HuH-7 (cell line): ENCODE data around the gene LAMA5.
A peak's percentile ranks its signal among the peaks of the same experiment; 100 is the strongest.

Source experiments
- DNase-seq: peaks from one replicate; pipeline ENCODE4 v3.0.0; 2011; ENCODE audit warnings: low spot score

LAMA5 gene

DNA sequence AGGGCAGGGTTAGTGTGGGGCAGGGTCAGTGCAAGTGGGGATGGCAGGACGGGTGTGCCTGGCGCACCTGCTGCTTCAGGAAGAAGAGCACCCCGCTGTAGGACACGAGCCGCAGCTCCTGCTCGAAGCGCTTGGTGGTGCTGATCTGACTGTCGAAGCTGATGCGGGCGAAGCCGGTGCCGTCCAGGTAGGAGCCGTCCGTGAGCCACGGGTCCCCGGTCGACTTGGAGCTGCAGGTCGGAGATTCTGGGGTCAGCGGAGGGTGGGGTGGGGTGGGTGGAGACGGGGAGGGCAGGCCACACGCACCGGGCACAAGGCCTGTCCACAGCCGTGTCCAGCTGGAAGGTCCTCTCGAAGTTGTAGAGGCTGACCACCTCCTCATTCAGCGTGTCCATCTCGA is 54.1 kb downstream of the LAMA5 start:
- no peak for DNase-seq

DNA sequence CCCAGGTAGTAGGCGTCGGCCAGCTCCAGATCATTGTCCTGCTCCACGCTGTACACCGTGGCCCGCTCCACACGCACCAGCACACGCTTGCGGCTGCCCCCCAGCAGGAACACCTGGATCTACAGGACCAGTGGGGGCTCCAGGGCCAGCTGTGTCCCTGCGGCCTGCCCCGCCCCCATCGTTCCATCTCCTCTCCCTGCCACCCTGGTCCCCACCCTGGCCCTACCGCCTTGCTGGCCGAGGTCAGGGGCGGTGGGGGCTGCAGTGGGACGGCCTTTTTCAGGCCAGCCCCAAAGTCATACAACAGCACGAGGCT is 54.5 kb downstream of the LAMA5 start:
- DNase-seq: no peak

DNA sequence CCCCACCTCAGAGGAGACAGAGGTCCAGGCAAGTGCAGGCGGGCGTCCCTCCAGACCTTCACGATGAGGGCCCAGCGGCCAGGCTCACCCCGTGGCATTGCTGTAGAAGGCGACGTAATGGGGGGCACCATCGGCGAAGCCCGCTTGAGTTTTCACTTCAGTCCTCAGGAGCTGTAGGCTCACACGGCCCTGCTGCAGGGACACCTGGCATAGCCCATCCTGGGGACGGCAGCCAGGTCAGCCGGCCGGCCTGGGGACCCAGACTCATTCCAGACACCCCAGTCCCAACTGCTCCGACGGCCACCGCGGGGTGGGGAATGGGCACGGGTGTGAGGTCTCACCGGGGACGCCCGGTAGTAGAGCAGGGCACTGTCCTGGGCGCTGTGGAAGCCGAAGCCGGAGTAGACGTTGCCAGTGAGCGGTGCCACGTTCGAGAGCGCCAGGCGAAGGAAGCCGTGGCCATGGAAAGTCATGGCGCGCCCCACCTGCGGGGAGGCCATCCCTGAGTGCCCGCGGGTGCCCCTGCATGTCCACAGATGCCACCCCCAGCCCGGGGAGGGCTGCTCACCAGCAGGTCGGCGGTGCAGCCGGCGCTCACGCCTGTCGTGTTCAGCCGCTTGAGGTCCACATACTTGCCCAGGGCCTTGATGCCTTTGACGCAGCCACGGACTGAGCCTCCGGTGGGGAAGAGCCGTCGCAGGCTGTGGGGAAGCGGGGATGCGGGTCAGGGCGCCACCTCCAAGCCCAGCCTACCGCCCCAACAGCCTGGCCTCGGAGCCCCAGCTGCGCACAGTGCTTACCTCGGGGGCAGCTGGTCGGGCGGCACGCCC is 55.1 kb downstream of the LAMA5 start:
- no peak for DNase-seq

- DNase-seq: no peak
These were observed 56.0 kb downstream of the LAMA5 start for GRCh38 chr20:62311150-62311549.

- DNase-seq: no peak
These were observed 56.4 kb downstream of the LAMA5 start for GRCh38 chr20:62310757-62311121.

DNA sequence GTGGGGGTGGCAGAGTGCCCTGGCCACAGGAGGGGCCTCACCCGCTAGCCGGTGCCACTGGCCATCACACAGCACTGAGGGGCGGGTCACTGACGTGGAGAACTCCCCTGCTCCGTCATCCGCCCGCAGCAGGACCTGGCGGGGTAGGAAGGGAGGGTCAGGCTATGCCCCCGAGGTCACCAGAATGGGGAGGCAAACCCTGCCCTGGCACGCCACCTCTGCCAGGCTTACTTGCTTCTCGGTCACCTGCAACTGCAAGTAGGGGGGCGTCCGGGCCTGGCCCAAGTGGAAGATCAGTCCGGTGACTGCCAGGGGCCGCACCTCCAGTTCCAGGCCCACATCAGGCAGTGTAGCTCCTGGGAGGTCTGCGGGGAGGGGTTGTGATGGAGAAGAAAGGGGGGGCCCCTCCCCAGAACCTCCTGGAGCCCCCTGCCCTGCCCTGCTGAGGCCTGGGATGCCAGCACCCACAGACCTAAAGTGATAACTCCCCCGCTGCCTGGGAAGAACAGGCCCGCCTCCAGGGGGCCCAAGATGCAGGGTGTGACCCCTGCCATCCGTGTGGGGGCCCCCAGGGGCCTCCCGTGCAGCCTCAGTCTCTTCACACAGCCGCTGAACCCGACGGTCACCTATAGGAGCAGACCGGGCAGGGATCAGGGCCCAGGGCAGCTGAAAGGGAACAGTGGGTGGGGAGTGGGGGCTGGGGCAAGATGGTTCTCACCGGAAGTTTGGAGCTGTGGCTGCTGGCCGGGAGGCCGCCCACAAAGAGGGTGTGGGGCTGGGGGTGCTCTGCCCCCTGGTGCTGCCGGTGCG is 57.0 kb downstream of the LAMA5 start:
- no peak for DNase-seq

DNA sequence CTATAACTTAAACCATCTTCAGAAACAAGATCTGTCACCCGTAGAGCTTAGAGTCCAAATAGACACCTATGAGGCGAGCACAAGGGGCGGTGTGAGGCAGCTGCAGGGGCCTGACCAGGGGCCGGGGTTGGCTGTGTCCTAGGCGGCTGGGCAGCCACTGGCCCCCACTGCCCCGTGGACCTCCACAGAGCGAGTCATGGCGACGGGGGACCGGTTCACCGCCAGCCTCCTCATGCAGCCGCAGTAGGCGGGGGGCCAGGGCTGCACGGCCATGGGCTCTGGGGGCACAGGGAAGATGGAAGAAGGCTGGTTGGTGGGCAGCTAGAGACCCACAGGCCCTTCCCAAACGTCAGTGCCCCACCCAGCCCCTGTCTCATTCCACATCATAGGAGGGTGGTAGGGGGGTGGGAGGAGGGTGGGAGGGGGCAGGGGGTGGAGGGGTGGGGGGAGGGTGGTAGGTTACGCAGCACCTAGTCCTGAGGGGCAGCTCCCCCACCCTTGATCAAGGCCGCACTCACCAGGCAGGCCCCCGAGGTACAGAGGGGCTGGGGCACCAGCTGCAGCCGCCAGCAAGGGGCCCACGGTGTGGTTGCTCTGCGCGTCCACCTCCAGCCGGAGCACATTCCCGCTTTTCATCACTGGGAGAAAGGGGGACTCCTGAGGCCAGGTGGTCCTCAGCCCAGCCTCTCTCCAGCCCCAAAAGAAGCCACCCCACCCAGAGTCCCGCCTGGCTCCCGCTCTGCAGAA is 57.7 kb downstream of the LAMA5 start:
- DNase-seq: no peak

DNA sequence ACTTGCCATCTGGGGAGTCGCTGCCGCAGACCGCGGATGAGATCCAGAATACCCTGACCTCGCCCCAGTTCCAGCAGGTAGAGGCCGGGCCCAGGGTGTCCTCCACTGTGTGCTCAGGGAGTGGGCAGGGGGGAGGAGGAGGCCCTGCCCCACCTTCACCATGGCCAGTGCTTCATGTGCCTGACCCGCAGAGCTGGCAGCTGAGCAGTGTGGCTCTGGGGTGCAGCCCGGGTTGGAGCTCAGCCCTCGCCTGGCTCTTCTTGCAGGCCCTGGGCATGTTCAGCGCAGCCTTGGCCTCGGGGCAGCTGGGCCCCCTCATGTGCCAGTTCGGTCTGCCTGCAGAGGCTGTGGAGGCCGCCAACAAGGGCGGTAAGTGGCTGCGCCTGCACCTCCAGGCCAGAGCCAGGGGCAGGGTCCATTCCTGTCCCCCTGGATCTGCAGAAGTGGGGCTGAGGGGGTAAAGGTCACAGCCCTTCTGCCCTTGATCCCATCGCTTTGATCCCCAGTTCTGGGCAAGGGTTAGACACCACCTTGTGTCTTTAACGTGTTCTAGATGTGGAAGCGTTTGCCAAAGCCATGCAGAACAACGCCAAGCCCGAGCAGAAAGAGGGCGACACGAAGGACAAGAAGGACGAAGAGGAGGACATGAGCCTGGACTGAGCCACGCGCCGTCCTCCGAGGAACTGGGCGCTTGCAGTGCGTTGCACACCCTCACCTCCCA is 58.9 kb downstream of the LAMA5 start:
- DNase-seq: no peak

DNA sequence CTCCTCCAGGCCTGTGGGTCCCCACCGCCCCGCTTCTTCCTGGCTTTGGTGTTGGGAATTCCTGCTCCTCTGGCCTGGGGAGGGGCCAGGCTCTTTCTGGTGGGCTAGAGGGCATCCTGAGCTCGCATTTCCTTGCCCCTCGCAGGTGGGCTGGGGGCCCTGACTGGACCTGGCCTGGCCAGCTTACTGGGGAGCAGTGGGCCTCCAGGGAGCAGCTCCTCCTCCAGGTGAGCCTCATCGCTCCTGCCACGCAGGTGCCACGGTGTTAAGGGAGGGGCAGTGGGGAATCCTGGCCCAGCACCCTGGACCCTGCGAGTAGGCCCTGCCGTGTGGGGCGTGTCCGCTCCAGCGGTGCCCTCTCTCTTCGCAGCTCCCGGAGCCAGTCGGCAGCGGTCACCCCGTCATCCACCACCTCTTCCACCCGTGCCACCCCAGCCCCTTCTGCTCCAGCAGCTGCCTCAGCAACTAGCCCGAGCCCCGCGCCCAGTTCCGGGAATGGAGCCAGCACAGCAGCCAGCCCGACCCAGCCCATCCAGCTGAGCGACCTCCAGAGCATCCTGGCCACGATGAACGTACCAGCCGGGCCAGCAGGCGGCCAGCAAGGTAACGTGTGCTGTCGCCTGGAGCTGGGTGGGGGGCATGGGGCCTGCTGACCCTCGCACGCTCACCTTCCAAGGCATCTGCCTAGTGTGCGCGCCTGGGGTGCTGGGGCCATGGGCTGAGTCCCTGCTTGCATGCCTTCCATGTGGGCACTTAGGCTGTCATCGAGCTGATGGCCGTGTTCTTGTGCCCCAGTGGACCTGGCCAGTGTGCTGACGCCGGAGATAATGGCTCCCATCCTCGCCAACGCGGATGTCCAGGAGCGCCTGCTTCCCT is 59.6 kb downstream of the LAMA5 start:
- DNase-seq: no peak

DNA sequence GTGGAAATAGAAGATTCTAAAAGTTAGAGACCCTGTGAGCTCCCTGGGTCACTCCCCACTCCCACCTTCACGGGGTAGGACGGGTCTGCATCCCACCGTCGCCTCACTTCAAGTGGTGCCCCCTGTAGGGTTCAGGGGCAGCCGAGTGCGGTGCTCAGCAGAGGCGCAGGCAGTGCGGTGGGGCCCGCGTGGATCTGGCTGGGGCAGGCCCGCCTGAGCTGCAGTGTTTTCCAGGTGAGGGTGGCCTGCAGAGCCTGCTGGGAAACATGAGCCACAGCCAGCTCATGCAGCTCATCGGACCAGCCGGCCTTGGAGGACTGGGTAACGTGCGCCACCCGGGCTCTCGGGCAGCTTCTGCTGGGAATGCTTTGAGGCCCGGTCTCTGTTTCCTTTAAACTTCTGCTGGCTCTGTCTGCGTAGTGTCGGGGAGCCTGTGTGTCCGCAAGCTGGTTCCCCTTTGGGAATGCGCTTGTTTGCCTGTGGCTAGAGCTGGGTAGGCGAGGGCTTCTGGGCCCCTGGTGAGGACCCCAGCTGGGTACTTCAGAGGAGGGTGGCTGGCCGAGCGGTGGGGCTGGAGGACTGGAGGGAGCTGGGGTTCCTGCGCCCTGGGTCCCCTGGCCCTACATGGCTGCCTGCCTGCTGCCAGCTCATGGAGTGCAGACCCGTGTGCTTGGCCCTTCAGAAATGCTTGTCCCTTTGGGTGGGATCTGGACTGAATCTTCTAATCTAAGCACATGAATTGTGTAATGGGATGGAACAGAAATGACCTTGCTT is 60.5 kb downstream of the LAMA5 start:
- no peak for DNase-seq

- DNase-seq: no peak
These were observed 61.2 kb downstream of the LAMA5 start for GRCh38 chr20:62305765-62306413.

GRCh38 chr20:62305149-62305764 is 61.9 kb downstream of the LAMA5 start:
- DNase-seq: no peak

- no peak for DNase-seq
These were observed 62.6 kb downstream of the LAMA5 start for GRCh38 chr20:62304331-62305148.

DNA sequence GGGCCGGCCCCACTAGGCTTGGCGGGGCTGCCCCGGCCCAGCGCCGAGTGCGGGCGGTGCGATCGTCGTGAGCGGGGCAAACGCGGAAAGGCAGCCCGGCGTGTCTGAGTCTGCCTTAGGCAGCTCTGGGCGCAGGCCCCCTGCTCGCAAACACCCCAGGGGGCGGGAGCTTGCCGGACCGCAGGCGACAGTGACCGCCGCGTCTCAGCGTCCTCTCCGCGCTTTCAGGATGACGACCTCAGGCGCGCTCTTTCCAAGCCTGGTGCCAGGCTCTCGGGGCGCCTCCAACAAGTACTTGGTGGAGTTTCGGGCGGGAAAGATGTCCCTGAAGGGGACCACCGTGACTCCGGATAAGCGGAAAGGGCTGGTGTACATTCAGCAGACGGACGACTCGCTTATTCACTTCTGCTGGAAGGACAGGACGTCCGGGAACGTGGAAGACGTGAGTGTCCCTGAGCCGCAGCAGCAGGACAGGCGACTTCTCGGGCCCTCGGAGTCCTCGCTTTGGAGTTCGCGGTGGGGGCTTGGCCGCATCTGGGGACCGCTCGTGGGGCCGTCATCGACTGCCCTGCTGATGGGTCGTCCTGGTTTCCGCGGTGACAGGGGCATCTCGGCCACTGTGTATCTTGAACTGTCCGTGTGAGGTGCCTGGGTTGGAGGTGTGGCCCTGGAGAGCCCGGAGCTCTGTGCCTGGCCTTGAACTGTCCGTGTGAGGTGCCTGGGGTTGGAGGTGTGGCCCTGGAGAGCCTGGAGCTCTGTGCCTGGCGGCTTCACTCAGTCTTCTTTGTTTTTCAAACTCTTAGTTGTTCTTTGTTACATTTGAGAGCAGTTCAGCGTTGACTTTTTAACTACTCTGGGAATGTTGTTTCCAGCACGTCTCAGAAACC is 63.5 kb downstream of the LAMA5 start:
- DNase-seq: no peak

DNA sequence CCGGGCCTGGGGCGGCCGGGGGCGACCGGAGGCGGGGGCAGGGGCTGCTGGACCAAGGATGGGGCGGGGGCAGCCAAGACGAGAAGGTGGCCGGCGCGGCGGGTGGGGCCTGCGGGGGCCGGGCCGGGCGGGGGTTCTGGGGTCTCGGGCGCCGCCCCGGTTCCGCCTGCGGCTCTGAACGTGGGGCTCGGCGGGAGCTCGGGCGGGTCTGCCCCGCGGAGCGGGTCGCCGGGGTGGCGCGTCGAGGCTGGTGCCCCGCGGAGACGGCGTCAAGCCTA is 64.1 kb downstream of the LAMA5 start:
- no peak for DNase-seq

GRCh38 chr20:62302341-62303061 is 64.6 kb downstream of the LAMA5 start, which contains the start of gene ADRM1:
TSS of gene ADRM1 (plus strand) at chr20:62302997. CDS start at chr20:62303569, 572 bp downstream.
- peak; percentile 100 for DNase-seq

GRCh38 chr20:62301773-62302340 is 65.3 kb downstream of the LAMA5 start:
- DNase-seq: peak; percentile 97
